Neural crest cell (in vitro differentiated cells): ENCODE data around the gene PANK4. TPM values are rescaled to one million over a fixed set of nuclear protein-coding genes. Genes with fewer than 3 reads are reported as not detected.

Experiments used
- DNase-seq: peaks from one replicate; pipeline ENCODE4 v3.0.0; 2021; ENCODE audit warnings: low read depth, mixed read lengths, low spot score
- H3K27ac Mint-ChIP-seq: one replicate; pipeline ENCODE4 v1.8.0; 2021; ENCODE audit warnings: mild to moderate bottlenecking, mixed read lengths; ENCODE audit not compliant: unreplicated experiment
- H3K27me3 Mint-ChIP-seq: 2 replicates; pipeline ENCODE4 v1.8.0; 2021; ENCODE audit warnings: low read depth, mild to moderate bottlenecking, mixed read lengths
- H3K36me3 Mint-ChIP-seq: 2 replicates; pipeline ENCODE4 v1.8.0; 2021; ENCODE audit warnings: low read depth, mild to moderate bottlenecking, mixed read lengths
- H3K4me1 Mint-ChIP-seq: 2 replicates; pipeline ENCODE4 v1.8.0; 2021; ENCODE audit warnings: mixed read lengths
- H3K4me3 Mint-ChIP-seq: one replicate; pipeline ENCODE4 v1.8.0; 2021; ENCODE audit warnings: mild to moderate bottlenecking, mixed read lengths
- H3K9me3 Mint-ChIP-seq: 2 replicates; pipeline ENCODE4 v1.8.0; 2021; ENCODE audit warnings: mixed read lengths
- total RNA-seq: library from RNA; stranded (reverse); gene quantifications from 2 replicates; pipeline ENCODE4 v1.2.1, GENCODE V29; 2021
- TF ChIP-seq, protein P1 (sequence below): fragments of 200-600 bp; sonication (generic); conservative IDR thresholded peaks from 2 replicates; pipeline ENCODE4 v1.5.0; 2021; ENCODE audit warnings: antibody characterized with exemption, mild to moderate bottlenecking

Gene PANK4
- total RNA-seq, 1 donor from 2014 or later: 65.5 TPM

DNA sequence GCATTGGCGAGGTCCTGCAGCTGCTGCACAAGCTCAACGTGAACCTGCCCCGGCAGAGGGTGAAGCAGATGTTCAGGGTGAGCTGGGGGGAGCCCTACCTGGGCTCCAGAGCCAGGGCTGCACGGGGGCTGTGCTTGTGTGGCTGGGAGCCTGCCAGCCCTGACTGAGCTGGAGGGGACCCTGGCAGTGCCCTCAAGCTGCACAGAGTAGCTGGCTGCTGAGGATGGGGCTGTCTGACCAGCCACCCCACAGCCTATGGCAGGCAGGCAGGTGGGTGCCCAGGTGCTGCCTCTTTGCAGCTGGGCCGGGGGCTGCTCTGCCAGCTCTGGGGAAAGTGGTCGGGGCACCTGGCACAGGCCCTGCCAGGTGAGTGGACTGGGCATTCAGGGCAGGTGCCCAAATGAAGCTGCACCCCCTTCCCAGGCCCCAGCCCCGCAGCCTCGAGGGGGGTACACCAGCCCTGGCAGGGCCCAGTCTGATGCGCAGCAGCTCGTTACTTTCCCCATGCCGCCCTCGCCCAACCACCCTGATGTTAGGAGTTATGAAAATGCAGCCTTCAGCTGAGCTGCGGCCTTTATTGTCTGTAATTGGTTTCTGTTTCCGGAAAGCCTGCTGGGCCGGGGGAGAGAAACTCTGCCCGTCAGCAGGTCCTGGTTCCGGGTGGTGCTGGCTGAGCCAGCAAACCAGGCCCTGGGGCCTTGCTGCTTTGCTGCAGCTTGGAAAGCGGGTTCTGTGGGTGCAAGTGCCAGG lies 46.0 kb downstream of the PANK4 start:
- no peak overlapping the region for H3K4me3 Mint-ChIP-seq
- H3K4me1 Mint-ChIP-seq: no peaks in the 10 kb centered on the region

DNA sequence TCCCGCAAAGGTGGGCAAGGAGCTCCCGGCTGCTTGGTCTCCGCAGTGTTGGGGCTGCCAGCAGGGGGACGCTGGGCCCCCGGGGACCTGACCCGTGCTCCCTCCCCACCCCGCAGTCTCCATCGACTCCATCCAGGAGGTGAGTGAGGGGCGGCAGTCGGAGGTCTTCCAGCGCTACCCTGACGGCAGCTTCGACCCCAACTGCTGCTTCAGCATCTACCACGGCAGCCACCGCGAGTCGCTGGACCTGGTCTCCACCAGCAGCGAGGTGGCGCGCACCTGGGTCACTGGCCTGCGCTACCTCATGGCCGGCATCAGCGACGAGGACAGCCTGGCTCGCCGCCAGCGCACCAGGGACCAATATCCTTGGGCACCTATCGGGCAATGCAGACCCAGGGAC lies 46.8 kb downstream of the PANK4 start:
- H3K36me3 Mint-ChIP-seq: no peaks in the 10 kb centered on the region
- TF ChIP-seq, protein P1, sequence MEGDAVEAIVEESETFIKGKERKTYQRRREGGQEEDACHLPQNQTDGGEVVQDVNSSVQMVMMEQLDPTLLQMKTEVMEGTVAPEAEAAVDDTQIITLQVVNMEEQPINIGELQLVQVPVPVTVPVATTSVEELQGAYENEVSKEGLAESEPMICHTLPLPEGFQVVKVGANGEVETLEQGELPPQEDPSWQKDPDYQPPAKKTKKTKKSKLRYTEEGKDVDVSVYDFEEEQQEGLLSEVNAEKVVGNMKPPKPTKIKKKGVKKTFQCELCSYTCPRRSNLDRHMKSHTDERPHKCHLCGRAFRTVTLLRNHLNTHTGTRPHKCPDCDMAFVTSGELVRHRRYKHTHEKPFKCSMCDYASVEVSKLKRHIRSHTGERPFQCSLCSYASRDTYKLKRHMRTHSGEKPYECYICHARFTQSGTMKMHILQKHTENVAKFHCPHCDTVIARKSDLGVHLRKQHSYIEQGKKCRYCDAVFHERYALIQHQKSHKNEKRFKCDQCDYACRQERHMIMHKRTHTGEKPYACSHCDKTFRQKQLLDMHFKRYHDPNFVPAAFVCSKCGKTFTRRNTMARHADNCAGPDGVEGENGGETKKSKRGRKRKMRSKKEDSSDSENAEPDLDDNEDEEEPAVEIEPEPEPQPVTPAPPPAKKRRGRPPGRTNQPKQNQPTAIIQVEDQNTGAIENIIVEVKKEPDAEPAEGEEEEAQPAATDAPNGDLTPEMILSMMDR: no peak
- H3K4me3 Mint-ChIP-seq: no peak overlapping the region
- no peaks in the 10 kb centered on the region for H3K9me3 Mint-ChIP-seq
- no peaks in the 10 kb centered on the region for H3K4me1 Mint-ChIP-seq
- no peak for DNase-seq
- H3K27ac Mint-ChIP-seq: no peak overlapping the region
- H3K27me3 Mint-ChIP-seq: no peaks in the 10 kb centered on the region

More for the DNA sequence above, 46.0 kb downstream of the PANK4 start:
- no peaks in the 10 kb centered on the region for H3K36me3 Mint-ChIP-seq
- DNase-seq: no peak
- no peak overlapping the region for H3K27ac Mint-ChIP-seq
- no peaks in the 10 kb centered on the region for H3K27me3 Mint-ChIP-seq
- TF ChIP-seq, protein P1: no peak
- H3K9me3 Mint-ChIP-seq: no peaks in the 10 kb centered on the region

DNA sequence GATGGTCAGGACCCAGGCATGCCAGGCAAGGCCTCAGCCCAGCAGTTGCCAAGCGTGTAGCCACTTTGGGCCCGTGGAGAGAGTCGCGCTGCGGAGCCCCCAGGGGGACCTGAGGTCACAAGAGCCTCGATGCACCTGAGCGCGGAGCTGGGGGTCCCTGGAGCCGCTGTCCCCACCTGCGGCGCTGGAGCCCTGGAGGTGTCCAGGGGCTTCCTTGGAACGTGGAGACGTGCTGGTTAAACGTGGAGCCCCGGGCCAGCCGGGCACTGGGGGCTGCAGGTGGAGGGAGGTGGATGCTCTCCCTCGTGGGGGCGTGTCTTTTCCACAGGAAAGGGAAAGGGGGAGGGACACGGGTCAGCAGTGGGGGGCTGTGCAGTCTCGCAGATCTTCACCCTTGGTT lies 47.2 kb downstream of the PANK4 start:
- H3K36me3 Mint-ChIP-seq: no peaks in the 10 kb centered on the region
- no peaks in the 10 kb centered on the region for H3K4me1 Mint-ChIP-seq
- no peaks in the 10 kb centered on the region for H3K9me3 Mint-ChIP-seq
- H3K27me3 Mint-ChIP-seq: no peaks in the 10 kb centered on the region
- no peak overlapping the region for H3K27ac Mint-ChIP-seq
- H3K4me3 Mint-ChIP-seq: no peak overlapping the region
- TF ChIP-seq, protein P1: no peak
- no peak for DNase-seq

DNA sequence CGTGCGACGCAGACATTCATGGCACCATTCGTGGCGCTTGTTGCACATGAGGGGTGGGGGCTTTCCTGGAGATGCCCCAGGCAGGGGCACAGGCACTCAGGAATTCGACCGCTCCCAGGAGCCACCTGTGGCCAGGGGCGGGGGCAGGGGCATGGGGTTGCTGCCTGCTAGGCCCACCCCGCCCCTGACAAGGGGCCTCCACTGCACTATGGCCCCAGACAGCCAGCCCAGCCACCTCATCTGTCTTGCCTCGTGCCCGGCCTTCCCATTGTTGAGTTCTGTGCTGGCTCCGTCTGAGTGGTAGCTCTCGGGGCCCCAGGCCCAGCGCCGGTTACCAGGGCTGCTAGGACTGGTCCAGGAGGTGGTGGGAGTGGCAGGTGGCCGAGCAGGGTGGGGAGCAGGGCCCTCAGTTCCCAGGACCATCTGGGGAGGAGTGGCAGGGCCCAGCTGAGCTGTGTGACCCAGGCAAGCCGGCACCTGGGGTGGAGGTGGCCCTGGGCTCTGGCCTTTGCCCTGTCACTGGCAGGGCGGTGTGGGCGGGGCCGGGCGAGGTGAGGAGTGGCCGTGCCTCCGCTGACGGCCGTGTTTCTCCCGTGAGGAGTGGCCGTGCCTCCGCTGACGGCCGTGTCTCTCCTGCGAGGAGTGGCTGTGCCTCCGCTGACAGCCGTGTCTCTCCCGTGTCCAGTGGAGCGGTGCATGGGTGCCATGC lies 48.5 kb downstream of the PANK4 start:
- no peak for DNase-seq

DNA sequence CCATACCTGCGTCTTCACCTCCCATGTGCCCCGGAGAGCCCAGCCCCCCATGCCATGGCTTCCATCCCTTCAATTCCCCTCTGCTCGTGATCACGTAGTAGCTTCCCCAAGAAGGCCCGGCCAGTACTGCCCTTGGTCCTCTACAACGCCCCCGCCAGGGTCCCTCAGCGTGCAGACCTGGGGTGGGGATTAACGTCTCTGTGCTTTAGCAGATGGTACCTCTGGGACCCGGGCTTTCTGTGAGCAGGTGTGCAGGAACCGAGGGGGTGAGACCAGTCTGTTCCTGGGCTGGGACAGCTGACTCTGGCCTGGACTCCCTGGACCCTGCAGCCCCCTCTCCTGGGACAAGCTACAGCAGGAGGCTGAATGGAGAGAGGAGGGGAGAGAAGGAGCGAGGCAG lies 49.1 kb downstream of the PANK4 start:
- no peaks in the 10 kb centered on the region for H3K27me3 Mint-ChIP-seq
- no peak for DNase-seq
- no peak overlapping the region for H3K27ac Mint-ChIP-seq
- TF ChIP-seq, protein P1: no peak
- no peaks in the 10 kb centered on the region for H3K9me3 Mint-ChIP-seq
- H3K36me3 Mint-ChIP-seq: no peaks in the 10 kb centered on the region
- no peaks in the 10 kb centered on the region for H3K4me1 Mint-ChIP-seq
- H3K4me3 Mint-ChIP-seq: no peak overlapping the region

More for the DNA sequence above, 48.5 kb downstream of the PANK4 start:
- no peaks in the 10 kb centered on the region for H3K27me3 Mint-ChIP-seq
- TF ChIP-seq, protein P1: no peak
- no peak overlapping the region for H3K4me3 Mint-ChIP-seq
- no peak overlapping the region for H3K27ac Mint-ChIP-seq
- no peaks in the 10 kb centered on the region for H3K9me3 Mint-ChIP-seq
- H3K4me1 Mint-ChIP-seq: no peaks in the 10 kb centered on the region
- H3K36me3 Mint-ChIP-seq: no peaks in the 10 kb centered on the region
